ENCODE results near the gene ALAS2.

DNA sequence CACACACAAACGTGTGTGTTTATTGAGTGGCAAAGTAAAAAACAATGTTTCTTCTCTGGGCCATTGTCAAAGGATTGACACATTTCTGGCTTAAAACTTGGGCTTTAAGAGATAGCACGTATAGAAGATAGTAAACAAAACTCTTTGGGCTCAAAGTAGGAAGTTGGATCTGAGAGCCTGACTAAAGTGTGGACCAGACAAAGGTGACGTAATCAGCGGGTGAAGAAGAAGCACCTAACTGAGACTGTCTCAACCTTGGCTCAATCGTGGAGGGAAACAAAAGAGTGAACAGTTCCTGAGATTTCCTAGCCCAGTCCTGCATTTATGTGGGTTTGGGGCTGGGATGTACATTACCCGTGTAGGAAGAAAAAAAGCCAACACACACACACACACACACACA is 50.4 kb downstream of the ALAS2 start:
- TF ChIP-seq, protein P1, sequence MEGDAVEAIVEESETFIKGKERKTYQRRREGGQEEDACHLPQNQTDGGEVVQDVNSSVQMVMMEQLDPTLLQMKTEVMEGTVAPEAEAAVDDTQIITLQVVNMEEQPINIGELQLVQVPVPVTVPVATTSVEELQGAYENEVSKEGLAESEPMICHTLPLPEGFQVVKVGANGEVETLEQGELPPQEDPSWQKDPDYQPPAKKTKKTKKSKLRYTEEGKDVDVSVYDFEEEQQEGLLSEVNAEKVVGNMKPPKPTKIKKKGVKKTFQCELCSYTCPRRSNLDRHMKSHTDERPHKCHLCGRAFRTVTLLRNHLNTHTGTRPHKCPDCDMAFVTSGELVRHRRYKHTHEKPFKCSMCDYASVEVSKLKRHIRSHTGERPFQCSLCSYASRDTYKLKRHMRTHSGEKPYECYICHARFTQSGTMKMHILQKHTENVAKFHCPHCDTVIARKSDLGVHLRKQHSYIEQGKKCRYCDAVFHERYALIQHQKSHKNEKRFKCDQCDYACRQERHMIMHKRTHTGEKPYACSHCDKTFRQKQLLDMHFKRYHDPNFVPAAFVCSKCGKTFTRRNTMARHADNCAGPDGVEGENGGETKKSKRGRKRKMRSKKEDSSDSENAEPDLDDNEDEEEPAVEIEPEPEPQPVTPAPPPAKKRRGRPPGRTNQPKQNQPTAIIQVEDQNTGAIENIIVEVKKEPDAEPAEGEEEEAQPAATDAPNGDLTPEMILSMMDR (IDR thresholded peaks at IDR 0.05) = no peak
- TF ChIP-seq POLR2A (IDR thresholded peaks at IDR 0.05) = no peak
